Measurements from ENCODE around the gene PTH1R.

The PTH1R gene

DNA sequence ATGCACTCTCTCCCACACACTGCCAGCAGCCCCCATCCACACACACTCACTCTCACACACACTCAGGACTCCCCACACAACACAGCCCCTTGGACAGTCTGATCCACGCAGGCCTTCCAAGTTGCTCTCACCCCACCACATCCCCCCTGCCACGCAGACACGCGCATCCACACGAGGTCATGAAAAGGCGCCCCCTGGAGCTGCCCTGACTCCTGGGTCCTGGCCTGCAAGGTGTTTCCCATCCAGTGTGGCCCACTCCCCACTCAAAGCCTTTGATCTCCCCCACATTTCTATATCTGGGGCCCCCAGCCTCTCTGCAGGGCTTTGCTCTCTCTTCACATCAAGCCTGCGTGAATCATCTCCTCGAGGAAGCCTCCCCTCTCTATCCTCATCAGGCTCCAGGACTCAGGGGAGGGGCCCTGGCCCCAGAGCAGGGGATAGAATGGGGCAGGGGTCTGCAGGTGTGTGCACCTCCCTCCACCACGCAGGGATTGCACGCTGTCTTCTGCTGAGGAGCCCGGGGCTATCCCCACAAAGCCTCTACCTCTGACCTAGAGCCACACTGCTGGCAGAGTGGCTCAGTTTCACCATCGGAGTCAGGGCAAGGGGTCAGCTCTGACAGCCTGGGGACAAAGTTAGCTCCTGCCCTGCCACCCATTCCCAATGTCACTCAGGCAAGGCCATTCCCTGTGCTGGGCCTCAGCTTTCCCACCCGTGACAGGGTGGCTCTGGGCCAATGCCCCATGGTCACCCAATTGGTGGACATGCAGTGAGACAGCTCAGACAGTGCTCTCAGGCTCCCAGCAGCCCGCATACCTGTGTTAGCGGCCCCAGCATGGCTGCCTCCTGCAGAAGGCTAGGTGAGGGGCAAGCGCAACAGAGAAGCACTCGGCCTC lies 20.7 kb upstream of the PTH1R start:
- no peak overlapping the region for H3K4me3 ChIP-seq (ENCODE audit: low read depth, low read length)
- TF ChIP-seq POLR2A (IDR thresholded peaks at IDR 0.05; ENCODE audit: extremely low read depth, insufficient read length) (no peak), MAX (IDR thresholded peaks at IDR 0.05; ENCODE audit: low read depth, low read length) (no peak), MYC (IDR thresholded peaks at IDR 0.05; ENCODE audit: low read depth, low read length) (no peak)
- TF ChIP-seq, protein P1, sequence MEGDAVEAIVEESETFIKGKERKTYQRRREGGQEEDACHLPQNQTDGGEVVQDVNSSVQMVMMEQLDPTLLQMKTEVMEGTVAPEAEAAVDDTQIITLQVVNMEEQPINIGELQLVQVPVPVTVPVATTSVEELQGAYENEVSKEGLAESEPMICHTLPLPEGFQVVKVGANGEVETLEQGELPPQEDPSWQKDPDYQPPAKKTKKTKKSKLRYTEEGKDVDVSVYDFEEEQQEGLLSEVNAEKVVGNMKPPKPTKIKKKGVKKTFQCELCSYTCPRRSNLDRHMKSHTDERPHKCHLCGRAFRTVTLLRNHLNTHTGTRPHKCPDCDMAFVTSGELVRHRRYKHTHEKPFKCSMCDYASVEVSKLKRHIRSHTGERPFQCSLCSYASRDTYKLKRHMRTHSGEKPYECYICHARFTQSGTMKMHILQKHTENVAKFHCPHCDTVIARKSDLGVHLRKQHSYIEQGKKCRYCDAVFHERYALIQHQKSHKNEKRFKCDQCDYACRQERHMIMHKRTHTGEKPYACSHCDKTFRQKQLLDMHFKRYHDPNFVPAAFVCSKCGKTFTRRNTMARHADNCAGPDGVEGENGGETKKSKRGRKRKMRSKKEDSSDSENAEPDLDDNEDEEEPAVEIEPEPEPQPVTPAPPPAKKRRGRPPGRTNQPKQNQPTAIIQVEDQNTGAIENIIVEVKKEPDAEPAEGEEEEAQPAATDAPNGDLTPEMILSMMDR (IDR thresholded peaks at IDR 0.05; ENCODE audit: low read depth, low read length): no peak
- DNase-seq (ENCODE audit: low read depth): no peak

DNA sequence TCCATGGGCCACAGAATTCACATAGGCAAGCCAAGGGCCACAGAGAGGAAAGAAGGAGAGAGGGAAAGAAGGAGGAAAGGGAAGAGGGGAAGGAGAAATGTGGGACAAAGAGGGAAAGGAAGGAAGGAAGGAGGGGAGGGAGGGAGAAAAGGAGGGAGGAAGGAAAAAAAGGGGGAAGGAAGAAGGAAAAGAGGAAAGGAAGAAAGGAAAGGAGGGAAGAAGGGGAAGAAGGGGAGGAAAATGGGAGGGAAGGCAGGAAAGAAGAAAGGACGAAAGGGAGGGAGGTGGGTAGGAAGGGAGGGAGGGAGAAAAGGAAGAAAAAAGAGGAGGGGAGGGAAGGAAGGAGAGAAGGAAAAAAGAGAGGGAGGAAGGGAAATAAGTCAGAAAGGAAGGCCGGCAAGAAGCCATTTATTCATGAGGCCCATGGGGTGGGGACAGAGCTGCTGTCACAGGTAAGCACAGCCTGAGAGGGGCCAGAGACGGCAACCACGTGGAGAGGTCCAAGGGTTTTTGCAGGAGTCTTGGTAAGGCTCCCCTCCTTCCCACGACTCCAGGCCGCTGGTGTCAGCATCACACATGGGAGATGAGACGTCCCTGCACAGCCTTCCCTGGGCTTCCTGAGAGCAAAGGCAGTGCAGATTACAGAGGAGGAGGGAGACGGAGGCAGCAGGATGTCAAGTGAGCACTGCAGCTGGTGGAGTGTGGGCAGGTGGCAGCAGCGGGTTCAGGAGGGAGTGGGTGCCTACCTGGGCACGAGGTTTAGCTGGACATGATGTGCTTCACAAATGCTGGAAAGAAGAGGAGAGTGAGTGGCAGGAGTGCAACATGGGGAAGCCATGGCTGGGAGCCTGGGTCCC lies 19.8 kb upstream of the PTH1R start:
- TF ChIP-seq MYC (IDR thresholded peaks at IDR 0.05; ENCODE audit: low read depth, low read length) (no peak), POLR2A (IDR thresholded peaks at IDR 0.05; ENCODE audit: extremely low read depth, insufficient read length) (no peak), MAX (IDR thresholded peaks at IDR 0.05; ENCODE audit: low read depth, low read length) (no peak)
- TF ChIP-seq, protein P1 (IDR thresholded peaks at IDR 0.05; ENCODE audit: low read depth, low read length): no peak
- no peak overlapping the region for H3K4me3 ChIP-seq (ENCODE audit: low read depth, low read length)
- no peak for DNase-seq (ENCODE audit: low read depth)

GRCh38 chr3:46858456-46858855 lies 19.1 kb upstream of the PTH1R start:
- DNase-seq (ENCODE audit: low read depth): no peak
- H3K4me3 ChIP-seq (ENCODE audit: low read depth, low read length): no peak overlapping the region
- TF ChIP-seq POLR2A (IDR thresholded peaks at IDR 0.05; ENCODE audit: extremely low read depth, insufficient read length): no peak
- TF ChIP-seq, protein P1 (IDR thresholded peaks at IDR 0.05; ENCODE audit: low read depth, low read length): no peak
- TF ChIP-seq MYC (IDR thresholded peaks at IDR 0.05; ENCODE audit: low read depth, low read length): no peak
- no peak for TF ChIP-seq MAX (IDR thresholded peaks at IDR 0.05; ENCODE audit: low read depth, low read length)

DNA sequence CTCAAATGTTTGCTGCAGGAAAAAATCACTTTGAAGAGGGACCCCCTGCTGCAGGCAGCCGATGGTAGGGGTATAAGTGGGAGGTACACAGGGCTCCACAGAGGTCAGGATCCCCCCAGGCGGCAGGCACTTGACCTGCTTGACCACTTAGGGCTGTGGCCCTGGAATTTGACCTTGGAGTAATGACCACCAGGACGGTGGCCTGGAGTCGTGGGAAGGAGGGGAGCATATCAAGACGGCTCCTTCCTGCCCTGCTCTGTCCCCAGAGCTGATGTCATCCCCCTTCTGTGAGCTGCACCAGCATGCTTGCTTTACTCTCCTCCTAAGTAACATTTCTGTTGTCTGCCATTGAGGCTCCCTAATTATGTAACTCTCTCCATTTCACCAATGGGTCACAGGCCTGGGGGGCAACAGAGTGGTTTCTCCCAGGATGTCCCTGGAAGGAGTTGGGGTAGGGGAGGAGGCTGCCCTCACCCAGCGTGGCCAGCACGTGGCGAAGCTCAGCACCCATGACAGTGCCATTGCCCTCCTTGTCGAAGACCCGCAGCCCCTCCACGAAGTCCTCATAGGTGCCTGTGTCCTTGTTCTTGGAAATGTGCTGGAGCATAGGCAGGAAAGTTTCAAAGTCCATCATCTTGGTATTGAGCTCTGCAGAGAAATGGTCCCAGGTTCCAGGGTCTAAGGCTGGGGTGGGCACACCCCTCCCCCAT lies 18.4 kb upstream of the PTH1R start:
- DNase-seq (ENCODE audit: low read depth): no peak
- no peak overlapping the region for H3K4me3 ChIP-seq (ENCODE audit: low read depth, low read length)
- TF ChIP-seq MYC (IDR thresholded peaks at IDR 0.05; ENCODE audit: low read depth, low read length) (no peak), POLR2A (IDR thresholded peaks at IDR 0.05; ENCODE audit: extremely low read depth, insufficient read length) (no peak), MAX (IDR thresholded peaks at IDR 0.05; ENCODE audit: low read depth, low read length) (no peak)
- TF ChIP-seq, protein P1 (IDR thresholded peaks at IDR 0.05; ENCODE audit: low read depth, low read length): no peak

DNA sequence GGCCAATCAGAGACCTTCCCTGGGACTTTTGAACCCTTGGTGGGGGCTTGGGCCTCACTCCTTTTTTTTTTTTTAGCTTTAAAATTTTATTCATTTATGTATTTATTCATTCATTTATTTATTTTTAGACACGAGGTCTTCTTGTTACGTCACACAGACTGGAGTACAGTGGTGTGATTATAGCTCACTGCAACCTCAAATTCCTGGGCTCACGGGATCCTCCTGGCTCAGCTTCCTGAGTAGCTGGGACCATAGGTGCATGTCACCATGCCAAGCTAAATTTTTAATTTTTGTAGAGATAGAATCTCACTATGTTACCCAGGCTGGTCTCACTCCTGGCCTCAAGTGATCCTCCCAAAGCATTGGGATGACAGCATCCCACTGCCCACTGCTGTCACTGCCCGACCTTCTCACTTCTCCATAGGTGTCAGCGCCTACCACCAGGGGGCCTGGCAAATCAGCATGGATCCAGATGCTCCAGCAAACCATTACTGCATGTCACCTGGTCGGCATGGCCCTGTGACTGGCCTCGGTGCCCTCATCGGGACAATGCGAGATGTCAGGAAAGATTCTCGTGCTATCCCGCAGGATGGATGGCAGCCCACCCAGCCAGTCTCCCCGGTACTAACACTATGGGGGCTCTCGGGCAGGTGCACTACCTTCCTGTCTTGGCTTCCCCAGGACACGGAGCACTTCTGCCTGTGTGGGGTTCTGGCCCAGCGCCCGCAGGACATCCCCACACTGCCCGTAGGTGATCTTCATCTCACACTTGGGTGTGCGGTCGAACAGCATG lies 17.3 kb upstream of the PTH1R start:
- DNase-seq (ENCODE audit: low read depth): peak; percentile 36
- H3K4me3 ChIP-seq (ENCODE audit: low read depth, low read length): no peak overlapping the region
- TF ChIP-seq MYC (IDR thresholded peaks at IDR 0.05; ENCODE audit: low read depth, low read length): no peak
- TF ChIP-seq, protein P1 (IDR thresholded peaks at IDR 0.05; ENCODE audit: low read depth, low read length): peak; percentile 65

Data from NB4 (cell line).